BLaER1 (cell line): Measurements from ENCODE around the gene RUNDC3A.
A peak's percentile ranks its signal among the peaks of the same experiment; 100 is the strongest.

Experiments used
- H3K27ac ChIP-seq: shearing (Covaris generic); formaldehyde crosslinking; 2 replicates; pipeline ENCODE4 v1.8.1; 2022
- H3K27me3 ChIP-seq: shearing (Covaris generic); formaldehyde crosslinking; 2 replicates; pipeline ENCODE4 v1.8.1; 2022
- H3K36me3 ChIP-seq: shearing (Covaris generic); formaldehyde crosslinking; 2 replicates; pipeline ENCODE4 v1.8.1; 2022
- H3K4me1 ChIP-seq: shearing (Covaris generic); formaldehyde crosslinking; 2 replicates; pipeline ENCODE4 v1.8.1; 2022
- H3K4me2 ChIP-seq: shearing (Covaris generic); formaldehyde crosslinking; 2 replicates; pipeline ENCODE4 v1.8.1; 2022
- H3K4me3 ChIP-seq: shearing (Covaris generic); formaldehyde crosslinking; 2 replicates; pipeline ENCODE4 v1.8.1; 2022
- H3K9ac ChIP-seq: shearing (Covaris generic); formaldehyde crosslinking; 2 replicates; pipeline ENCODE4 v1.8.1; 2022
- H3K9me3 ChIP-seq: shearing (Covaris generic); formaldehyde crosslinking; 2 replicates; pipeline ENCODE4 v1.8.1; 2022
- H4K20me1 ChIP-seq: shearing (Covaris generic); formaldehyde crosslinking; 2 replicates; pipeline ENCODE4 v1.8.1; 2022
- Cebpa-rat ChIP-seq: shearing (Covaris generic); IDR thresholded peaks from 2 replicates; pipeline ENCODE4 v1.8.1; 2022

Gene RUNDC3A

DNA sequence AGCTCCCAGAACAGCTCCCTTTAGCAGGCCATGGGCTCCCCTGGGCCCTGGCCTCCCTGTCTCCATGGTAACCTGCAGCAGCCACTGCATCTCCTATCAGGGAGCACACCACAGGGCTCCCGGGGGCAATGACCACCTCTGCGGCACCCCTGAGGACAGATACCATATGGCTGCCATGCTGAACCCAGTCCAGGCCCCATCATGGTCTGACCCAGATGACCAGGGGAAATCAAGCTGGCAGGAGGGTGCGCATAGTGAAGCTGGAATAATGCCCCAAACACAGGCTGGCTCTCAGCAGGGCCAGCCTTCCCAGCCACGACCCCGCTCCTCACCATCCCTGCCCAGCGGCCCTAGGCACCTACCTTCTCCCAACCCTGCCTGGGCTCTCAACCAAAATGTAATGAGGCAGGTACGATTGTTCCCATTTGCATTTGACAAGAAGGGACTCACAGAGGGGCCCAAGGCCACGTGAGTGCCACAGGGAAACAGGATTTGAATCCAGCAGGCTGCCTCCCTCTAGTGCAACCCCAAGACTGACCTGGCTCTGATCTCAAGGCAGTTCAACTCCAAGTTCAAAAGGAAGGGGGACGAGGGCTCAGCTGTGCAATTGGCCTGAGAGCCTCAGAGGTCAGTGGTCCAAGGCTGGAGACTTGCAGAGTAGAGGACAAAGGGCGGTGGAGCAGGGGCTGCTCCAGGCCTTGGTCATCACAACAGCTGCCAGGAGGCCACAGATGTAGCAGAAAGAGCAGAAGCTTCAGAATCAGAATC lies 2.4 kb downstream of the RUNDC3A start:
- no peaks in the 10 kb centered on the region for H3K36me3 ChIP-seq
- no peak overlapping the region for H3K27ac ChIP-seq
- H3K27me3 ChIP-seq = peaks cover 61% of the 10 kb centered on the region

DNA sequence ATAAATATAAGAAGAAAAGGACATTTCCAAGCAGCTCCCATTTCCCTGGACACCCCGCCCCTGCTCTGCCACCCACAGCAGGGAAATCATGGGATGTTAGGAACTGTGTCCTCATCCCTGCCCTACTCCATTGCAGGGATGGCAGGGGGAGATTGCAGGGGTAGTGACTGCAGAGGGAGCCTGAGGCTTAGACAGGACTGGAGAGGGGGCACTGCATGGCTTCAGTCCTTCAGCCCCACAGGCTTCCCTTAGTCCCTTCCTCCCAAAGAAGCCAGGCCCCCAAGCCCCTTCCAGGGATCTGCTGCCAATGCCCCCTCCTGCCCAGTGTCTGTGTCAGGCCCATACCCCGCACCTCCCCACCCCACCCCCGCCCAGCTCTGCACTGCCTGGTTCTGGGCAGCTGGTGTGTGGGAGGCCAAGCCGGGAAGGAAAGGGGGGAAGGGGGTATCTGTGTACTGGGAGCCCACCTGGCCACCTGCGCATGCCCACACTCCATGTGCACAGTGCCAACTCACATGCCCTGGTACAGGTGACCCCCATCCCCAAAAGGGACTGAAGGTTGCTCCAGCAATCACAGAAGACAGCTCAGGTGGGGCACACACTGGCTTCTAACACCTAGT lies 3.3 kb downstream of the RUNDC3A start:
- TF ChIP-seq Cebpa-rat = no peak
- H4K20me1 ChIP-seq = peaks cover 34% of the 10 kb centered on the region; the same call in 1 of the 2 replicates
- H3K27me3 ChIP-seq = peaks cover 69% of the 10 kb centered on the region
- H3K9me3 ChIP-seq = no peaks in the 10 kb centered on the region
- no peak overlapping the region for H3K9ac ChIP-seq
- no peak overlapping the region for H3K27ac ChIP-seq
- H3K36me3 ChIP-seq = no peaks in the 10 kb centered on the region
- H3K4me3 ChIP-seq = no peak overlapping the region
- H3K4me2 ChIP-seq = no peak overlapping the region
- H3K4me1 ChIP-seq = peaks cover 15% of the 10 kb centered on the region

More for the DNA sequence above, 2.4 kb downstream of the RUNDC3A start:
- no peak for TF ChIP-seq Cebpa-rat
- Histone ChIP-seq H3K9ac (no peak overlapping the region), H3K9me3 (no peaks in the 10 kb centered on the region), H3K4me2 (peak overlapping the region; percentile 12; the same call in 1 of the 2 replicates), H4K20me1 (peaks cover 27% of the 10 kb centered on the region; the same call in 1 of the 2 replicates), H3K4me3 (no peak overlapping the region), H3K4me1 (peaks cover 15% of the 10 kb centered on the region)

DNA sequence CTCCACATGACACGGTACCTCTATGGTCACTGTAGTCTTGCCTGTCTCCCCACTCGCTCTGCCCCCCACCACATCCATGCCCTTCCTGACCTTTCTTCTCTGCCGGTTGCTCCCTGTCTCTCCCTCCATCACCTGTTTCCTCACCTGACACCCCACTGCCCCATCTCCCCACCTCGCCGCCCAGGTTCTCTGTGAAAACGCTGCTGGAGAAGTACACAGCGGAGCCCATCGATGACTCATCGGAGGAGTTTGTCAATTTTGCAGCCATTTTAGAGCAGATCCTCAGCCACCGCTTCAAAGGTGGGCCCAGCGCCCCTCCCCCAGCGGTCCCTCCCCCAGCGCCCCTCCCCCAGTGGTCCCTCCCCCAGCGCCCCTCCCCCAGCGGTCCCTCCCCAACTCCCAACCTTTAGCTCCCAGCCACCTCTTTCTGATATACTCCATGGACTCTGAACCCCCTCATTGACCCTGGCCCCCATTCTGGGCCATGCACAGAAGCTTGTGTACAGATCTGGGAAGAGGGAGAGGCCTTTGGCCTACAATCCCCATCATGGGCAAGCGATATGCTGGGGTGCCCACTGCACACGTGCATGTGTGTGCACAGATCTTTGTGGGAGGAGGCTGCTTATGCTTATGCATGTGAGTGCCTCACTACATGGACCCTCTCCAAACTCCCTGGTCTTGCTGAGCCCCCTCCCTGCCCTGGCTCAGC lies 4.1 kb downstream of the RUNDC3A start:
- TF ChIP-seq Cebpa-rat = no peak
- no peak overlapping the region for H3K27ac ChIP-seq
- peaks cover 40% of the 10 kb centered on the region; the same call in 1 of the 2 replicates for H4K20me1 ChIP-seq

DNA sequence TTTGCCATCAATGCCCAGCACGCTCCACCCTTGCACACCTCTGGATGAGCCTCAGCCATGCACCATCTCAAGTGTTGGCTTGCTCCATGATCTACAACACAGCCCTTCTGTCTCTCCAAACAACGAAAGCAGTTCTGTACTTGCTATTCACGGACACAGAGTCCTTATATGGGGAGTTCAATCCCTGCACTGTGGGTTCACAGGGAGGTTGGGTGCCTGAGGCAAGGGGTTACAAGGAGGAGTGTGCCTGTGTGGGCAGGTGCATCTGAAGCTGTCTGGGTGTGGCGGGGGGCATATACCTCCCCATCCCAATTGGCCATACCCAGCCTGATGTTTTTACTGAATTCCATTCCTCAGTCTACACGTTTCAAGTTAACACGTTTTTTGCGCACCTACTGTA lies 5.6 kb downstream of the RUNDC3A start:
- H3K27me3 ChIP-seq = peaks cover 78% of the 10 kb centered on the region
- H3K27ac ChIP-seq = no peak overlapping the region
- H3K9me3 ChIP-seq = no peaks in the 10 kb centered on the region
- TF ChIP-seq Cebpa-rat = no peak
- no peak overlapping the region for H3K4me3 ChIP-seq
- H4K20me1 ChIP-seq = peaks cover 47% of the 10 kb centered on the region
- no peak overlapping the region for H3K9ac ChIP-seq
- H3K4me2 ChIP-seq = no peak overlapping the region
- peaks cover 13% of the 10 kb centered on the region for H3K36me3 ChIP-seq
- peaks cover 7% of the 10 kb centered on the region; the same call in 1 of the 2 replicates for H3K4me1 ChIP-seq

More for the DNA sequence above, 4.1 kb downstream of the RUNDC3A start:
- H3K4me2 ChIP-seq = no peak overlapping the region
- peaks cover 69% of the 10 kb centered on the region for H3K27me3 ChIP-seq
- no peaks in the 10 kb centered on the region for H3K36me3 ChIP-seq
- H3K4me3 ChIP-seq = no peak overlapping the region
- H3K4me1 ChIP-seq = peaks cover 11% of the 10 kb centered on the region
- H3K9me3 ChIP-seq = no peaks in the 10 kb centered on the region
- no peak overlapping the region for H3K9ac ChIP-seq

DNA sequence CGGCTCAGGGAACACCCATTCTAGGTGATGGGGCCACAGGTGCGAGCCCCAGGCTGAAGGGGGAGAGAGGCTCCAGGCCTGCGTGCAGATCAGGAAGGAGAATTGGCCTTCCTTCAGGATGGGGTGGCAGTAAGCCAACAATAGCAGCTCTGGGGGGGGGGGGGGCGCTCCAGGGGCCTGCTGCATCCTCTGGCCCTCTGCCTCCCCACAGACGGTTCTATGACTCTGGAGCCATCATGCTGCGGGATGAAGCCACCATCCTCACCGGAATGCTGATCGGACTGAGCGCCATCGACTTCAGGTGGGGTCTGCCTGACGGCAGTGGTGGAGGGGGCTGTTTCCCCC lies 6.1 kb downstream of the RUNDC3A start:
- Histone ChIP-seq H3K4me3 (no peak overlapping the region), H3K36me3 (peaks cover 17% of the 10 kb centered on the region), H3K4me1 (peaks cover 7% of the 10 kb centered on the region; the same call in 1 of the 2 replicates), H3K27ac (no peak overlapping the region), H3K9me3 (no peaks in the 10 kb centered on the region), H3K9ac (no peak overlapping the region), H3K27me3 (peaks cover 78% of the 10 kb centered on the region), H4K20me1 (peaks cover 47% of the 10 kb centered on the region), H3K4me2 (no peak overlapping the region)
- no peak for TF ChIP-seq Cebpa-rat

DNA sequence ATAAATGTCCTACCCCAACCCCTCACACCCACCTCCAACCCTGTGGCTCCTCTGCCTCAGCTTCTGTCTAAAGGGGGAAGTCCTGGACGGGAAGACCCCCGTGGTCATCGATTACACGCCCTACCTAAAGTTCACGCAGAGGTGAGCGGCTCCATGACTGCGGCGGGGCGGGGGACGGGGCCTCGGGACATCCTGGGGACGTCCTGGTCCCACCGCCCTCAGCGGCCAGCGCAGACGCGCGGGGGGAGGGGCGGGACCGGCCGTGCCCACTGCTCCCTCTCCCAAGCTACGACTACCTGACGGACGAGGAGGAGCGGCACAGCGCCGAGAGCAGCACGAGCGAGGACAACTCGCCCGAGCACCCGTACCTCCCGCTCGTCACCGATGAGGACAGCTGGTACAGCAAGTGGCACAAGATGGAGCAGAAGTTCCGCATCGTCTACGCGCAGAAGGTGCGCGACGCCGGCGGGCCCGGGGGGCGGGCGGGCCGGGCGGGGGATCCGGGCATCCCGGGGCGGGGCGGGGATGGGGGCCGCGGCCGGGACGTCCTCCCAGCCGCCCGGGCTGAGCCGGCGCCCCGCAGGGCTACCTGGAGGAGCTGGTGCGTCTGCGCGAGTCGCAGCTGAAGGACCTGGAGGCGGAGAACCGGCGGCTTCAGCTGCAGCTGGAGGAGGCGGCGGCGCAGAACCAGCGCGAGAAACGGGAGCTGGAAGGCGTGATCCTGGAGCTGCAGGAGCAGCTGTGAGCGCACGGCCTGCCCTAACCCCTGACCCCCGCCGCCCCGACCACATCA lies 6.7 kb downstream of the RUNDC3A start:
- Histone ChIP-seq H3K4me3 (0 out of 2 replicates have a peak overlapping the region, but pooled peaks have one; percentile 14), H3K9ac (no peak overlapping the region), H4K20me1 (peaks cover 47% of the 10 kb centered on the region), H3K36me3 (peaks cover 23% of the 10 kb centered on the region), H3K9me3 (no peaks in the 10 kb centered on the region), H3K27ac (no peak overlapping the region), H3K4me1 (peaks cover 6% of the 10 kb centered on the region; the same call in 1 of the 2 replicates), H3K27me3 (peaks cover 77% of the 10 kb centered on the region), H3K4me2 (peak overlapping the region; percentile 30)
- TF ChIP-seq Cebpa-rat = no peak

DNA sequence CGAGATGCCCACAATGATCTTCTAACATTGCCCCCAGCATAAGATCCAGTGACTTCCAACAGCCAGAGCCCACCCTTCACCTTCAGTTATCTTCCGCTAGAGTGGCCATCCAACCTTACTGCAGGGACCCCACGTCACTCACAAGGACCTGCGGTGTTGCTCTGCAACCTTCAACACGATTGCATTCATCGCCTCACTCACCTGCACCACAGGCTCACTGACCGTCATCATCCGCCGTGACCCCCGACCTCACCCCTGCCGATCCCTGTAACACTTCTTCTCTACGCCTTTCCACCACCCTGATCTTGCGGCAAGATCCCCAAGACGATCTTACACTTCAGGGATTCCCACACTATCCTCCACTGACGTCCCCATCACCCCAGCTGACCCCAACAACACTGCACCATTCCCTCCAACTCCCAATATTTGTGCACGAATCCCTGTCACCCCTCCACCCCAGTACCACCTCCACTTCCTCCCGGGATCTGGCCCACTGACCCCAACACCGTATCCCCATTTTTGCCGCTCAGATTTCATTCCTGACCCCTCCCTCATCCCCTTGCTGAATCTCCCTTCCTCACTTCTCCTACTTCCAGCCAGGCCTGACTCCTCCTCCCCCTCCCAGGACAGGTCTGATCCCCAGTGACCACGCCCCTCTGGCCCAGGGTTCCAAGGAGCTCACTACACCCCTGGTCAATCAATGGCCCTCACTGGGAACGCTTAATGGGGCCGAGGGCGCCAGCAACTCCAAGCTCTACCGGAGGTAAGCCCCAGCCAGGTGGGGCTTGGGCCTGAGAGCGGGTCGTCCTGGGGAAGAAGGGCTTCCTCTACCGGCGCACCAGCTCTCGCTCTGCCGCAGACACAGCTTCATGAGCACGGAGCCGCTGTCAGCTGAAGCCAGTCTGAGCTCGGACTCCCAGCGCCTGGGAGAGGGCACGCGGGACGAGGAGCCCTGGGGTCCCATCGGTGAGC lies 7.6 kb downstream of the RUNDC3A start:
- Histone ChIP-seq H3K27me3 (peaks cover 71% of the 10 kb centered on the region), H3K9ac (no peak overlapping the region), H3K4me2 (peak overlapping the region; percentile 28), H3K27ac (no peak overlapping the region), H3K36me3 (peaks cover 33% of the 10 kb centered on the region), H4K20me1 (peaks cover 48% of the 10 kb centered on the region), H3K9me3 (no peaks in the 10 kb centered on the region), H3K4me3 (0 out of 2 replicates have a peak overlapping the region, but pooled peaks have one; percentile 14), H3K4me1 (no peaks in the 10 kb centered on the region)
- no peak for TF ChIP-seq Cebpa-rat

DNA sequence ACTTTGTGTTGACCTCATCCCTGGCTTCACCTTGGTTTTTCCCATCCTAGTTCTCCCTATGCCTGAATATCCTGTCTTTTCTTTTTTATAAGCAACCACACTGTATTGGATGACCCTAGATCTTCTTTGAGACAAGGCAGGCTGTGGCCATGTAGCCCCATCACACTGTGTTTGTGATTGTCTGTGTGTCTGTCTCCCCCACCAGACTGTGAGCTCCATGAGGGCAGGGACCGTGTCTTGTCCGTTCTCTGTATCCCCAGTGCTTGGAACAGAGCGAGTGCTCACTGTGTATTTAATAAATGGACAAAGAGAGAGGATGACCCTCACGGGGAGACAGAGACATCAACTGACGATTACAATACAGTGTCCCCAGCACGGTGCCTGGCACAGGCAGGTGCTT lies 9.1 kb downstream of the RUNDC3A start:
- Histone ChIP-seq H3K4me1 (no peaks in the 10 kb centered on the region), H3K36me3 (peaks cover 48% of the 10 kb centered on the region), H3K9ac (no peak overlapping the region), H4K20me1 (peaks cover 62% of the 10 kb centered on the region), H3K27ac (no peak overlapping the region), H3K4me3 (no peak overlapping the region), H3K27me3 (peaks cover 60% of the 10 kb centered on the region), H3K4me2 (no peak overlapping the region), H3K9me3 (no peaks in the 10 kb centered on the region)
- TF ChIP-seq Cebpa-rat = no peak
